Neural cell (in vitro differentiated cells): ENCODE measurements around the gene ERAL1. TPM values are rescaled to one million over a fixed set of nuclear protein-coding genes. Genes with fewer than 3 reads are reported as not detected.

Experiments used
- H2AFZ ChIP-seq: fragments of 200-600, 300-800 bp; sonication (generic), shearing (Covaris generic); 2 replicates; pipeline ENCODE4 v1.6.0; 2014; ENCODE audit warnings: low read depth, mild to moderate bottlenecking, antibody characterized with exemption, low read length, moderate library complexity
- H3F3A ChIP-seq: fragments of 200-600 bp; shearing (Covaris generic); 2 replicates; pipeline ENCODE4 v1.6.1; 2016; ENCODE audit warnings: mild to moderate bottlenecking, moderate library complexity, mixed read lengths, antibody characterized with exemption, low read length; ENCODE audit not compliant: insufficient read depth, poor library complexity, severe bottlenecking
- H3K27ac ChIP-seq: fragments of 200-600, 300-800 bp; sonication (generic), shearing (Covaris generic); 2 replicates; pipeline ENCODE4 v1.5.1; 2014; ENCODE audit warnings: mild to moderate bottlenecking, low read length, moderate library complexity
- H3K27me3 ChIP-seq: fragments of 300-800, 200-600 bp; sonication (generic), shearing (Covaris generic); 2 replicates; pipeline ENCODE4 v1.6.0; 2014; ENCODE audit warnings: mild to moderate bottlenecking, low read depth, low read length, moderate library complexity; ENCODE audit not compliant: insufficient read depth
- H3K36me3 ChIP-seq: fragments of 300-800, 200-600 bp; sonication (generic), shearing (Covaris generic); 2 replicates; pipeline ENCODE4 v1.5.1; 2014; ENCODE audit warnings: mild to moderate bottlenecking, antibody characterized with exemption, low read length, moderate library complexity; ENCODE audit not compliant: insufficient read depth
- H3K4me2 ChIP-seq: fragments of 300-800, 200-600 bp; sonication (generic), shearing (Covaris generic); 2 replicates; pipeline ENCODE4 v1.6.0; 2014; ENCODE audit warnings: mild to moderate bottlenecking, low read length
- H3K4me3 ChIP-seq: fragments of 300-800, 200-600 bp; sonication (generic), shearing (Covaris generic); 2 replicates; pipeline ENCODE4 v1.5.1; 2014; ENCODE audit warnings: mild to moderate bottlenecking, low read length, moderate library complexity
- H3K79me2 ChIP-seq: fragments of 200-600 bp; shearing (Covaris generic); replicated peaks from 2 replicates; pipeline ENCODE4 v1.6.0; 2014; ENCODE audit warnings: mild to moderate bottlenecking, low read length, moderate library complexity; ENCODE audit not compliant: insufficient read depth
- H3K9ac ChIP-seq: fragments of 300-800, 200-600 bp; sonication (generic), shearing (Covaris generic); 2 replicates; pipeline ENCODE4 v1.6.1; 2016; ENCODE audit warnings: mild to moderate bottlenecking, low read length, mixed read lengths
- H3K9me2 ChIP-seq: fragments of 200-600 bp; shearing (Covaris generic); 2 replicates; pipeline ENCODE4 v1.6.1; 2016; ENCODE audit warnings: mild to moderate bottlenecking, low read length, mixed read lengths; ENCODE audit not compliant: insufficient read depth
- H3K9me3 ChIP-seq: fragments of 200-600, 300-800 bp; sonication (generic), shearing (Covaris generic); 2 replicates; pipeline ENCODE4 v1.6.1; 2016; ENCODE audit warnings: mild to moderate bottlenecking, mixed run types, low read length, moderate library complexity, mixed read lengths
- H4K20me1 ChIP-seq: fragments of 200-600 bp; shearing (Covaris generic); 2 replicates; pipeline ENCODE4 v1.6.1; 2016; ENCODE audit warnings: mild to moderate bottlenecking, mixed run types; ENCODE audit not compliant: insufficient read depth
- EP300 ChIP-seq: fragments of 450-650 bp; conservative IDR thresholded peaks from 2 replicates; pipeline ENCODE4 v1.6.1; 2014; ENCODE audit warnings: antibody characterized with exemption, mild to moderate bottlenecking, moderate library complexity; ENCODE audit not compliant: poor library complexity, severe bottlenecking
- EZH2 ChIP-seq: fragments of 200-600, 300-800 bp; shearing (Covaris generic), sonication (generic); IDR thresholded peaks from 2 replicates; pipeline ENCODE4 v1.6.1; 2014; ENCODE audit warnings: antibody characterized with exemption, low read length, borderline replicate concordance, mild to moderate bottlenecking; ENCODE audit not compliant: insufficient read depth, poor library complexity, severe bottlenecking
- MXI1 ChIP-seq: fragments of 450-650 bp; conservative IDR thresholded peaks from 2 replicates; pipeline ENCODE4 v1.6.1; 2014; ENCODE audit warnings: antibody characterized with exemption, mild to moderate bottlenecking; ENCODE audit not compliant: poor library complexity, severe bottlenecking
- POLR2AphosphoS5 ChIP-seq: IDR thresholded peaks from 2 replicates; pipeline ENCODE4 v1.6.1; 2012
- RAD21 ChIP-seq: fragments of 450-650 bp; conservative IDR thresholded peaks from 2 replicates; pipeline ENCODE4 v1.6.1; 2014; ENCODE audit warnings: antibody characterized with exemption, mild to moderate bottlenecking, moderate library complexity
- SMC3 ChIP-seq: fragments of 450-650 bp; conservative IDR thresholded peaks from 2 replicates; pipeline ENCODE4 v1.6.1; 2014; ENCODE audit warnings: antibody characterized with exemption, mild to moderate bottlenecking, moderate library complexity; ENCODE audit not compliant: poor library complexity
- TAF1 ChIP-seq: IDR thresholded peaks from 2 replicates; pipeline ENCODE4 v1.6.1; 2012; ENCODE audit warnings: low read depth
- polyA plus RNA-seq: library from polyadenylated mRNA; depleted of rRNA; stranded (reverse); fragments of >200 nt; gene quantifications from 2 replicates; pipeline ENCODE4 v1.2.3, GENCODE V29; 2014
- TF ChIP-seq, protein P1 (sequence below): IDR thresholded peaks from 2 replicates; pipeline ENCODE4 v1.6.1; 2012; ENCODE audit warnings: borderline replicate concordance
- TF ChIP-seq, protein P2 (sequence below): fragments of 450-650 bp; IDR thresholded peaks from 2 replicates; pipeline ENCODE4 v1.5.1; 2014; ENCODE audit warnings: antibody characterized with exemption, mild to moderate bottlenecking, moderate library complexity; ENCODE audit not compliant: poor library complexity, severe bottlenecking

ERAL1 gene
- polyA plus RNA-seq, 1 donor from 2014 or later: 31.8 TPM

DNA sequence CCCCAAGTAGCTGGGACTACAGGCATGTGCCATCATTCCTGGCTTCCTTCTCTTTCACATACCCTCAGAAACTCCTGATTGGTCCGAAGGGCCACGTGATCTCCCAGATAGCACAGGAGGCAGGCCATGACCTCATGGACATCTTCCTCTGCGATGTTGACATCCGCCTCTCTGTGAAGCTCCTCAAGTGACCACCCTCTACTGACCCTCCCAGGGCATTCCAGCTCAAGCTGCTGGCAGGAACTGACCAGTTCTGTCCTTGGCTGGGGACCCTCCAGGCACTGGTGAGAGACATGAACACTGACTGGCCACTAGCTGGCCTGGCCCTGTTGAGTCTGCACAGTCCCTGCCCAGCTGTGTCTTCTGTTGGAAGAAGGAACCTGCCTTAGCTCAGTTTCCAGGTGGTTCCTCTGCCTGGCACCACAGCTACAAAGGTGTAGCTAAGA is 5.6 kb downstream of the ERAL1 start:
- H4K20me1 ChIP-seq: no peaks in the 10 kb centered on the region
- H3K27ac ChIP-seq: no peak overlapping the region
- peaks cover 4% of the 10 kb centered on the region for H3K79me2 ChIP-seq
- no peak overlapping the region for H2AFZ ChIP-seq
- no peaks in the 10 kb centered on the region for H3K9me3 ChIP-seq
- TF ChIP-seq TAF1 (no peak), SMC3 (no peak), EZH2 (no peak)
- TF ChIP-seq, protein P1, sequence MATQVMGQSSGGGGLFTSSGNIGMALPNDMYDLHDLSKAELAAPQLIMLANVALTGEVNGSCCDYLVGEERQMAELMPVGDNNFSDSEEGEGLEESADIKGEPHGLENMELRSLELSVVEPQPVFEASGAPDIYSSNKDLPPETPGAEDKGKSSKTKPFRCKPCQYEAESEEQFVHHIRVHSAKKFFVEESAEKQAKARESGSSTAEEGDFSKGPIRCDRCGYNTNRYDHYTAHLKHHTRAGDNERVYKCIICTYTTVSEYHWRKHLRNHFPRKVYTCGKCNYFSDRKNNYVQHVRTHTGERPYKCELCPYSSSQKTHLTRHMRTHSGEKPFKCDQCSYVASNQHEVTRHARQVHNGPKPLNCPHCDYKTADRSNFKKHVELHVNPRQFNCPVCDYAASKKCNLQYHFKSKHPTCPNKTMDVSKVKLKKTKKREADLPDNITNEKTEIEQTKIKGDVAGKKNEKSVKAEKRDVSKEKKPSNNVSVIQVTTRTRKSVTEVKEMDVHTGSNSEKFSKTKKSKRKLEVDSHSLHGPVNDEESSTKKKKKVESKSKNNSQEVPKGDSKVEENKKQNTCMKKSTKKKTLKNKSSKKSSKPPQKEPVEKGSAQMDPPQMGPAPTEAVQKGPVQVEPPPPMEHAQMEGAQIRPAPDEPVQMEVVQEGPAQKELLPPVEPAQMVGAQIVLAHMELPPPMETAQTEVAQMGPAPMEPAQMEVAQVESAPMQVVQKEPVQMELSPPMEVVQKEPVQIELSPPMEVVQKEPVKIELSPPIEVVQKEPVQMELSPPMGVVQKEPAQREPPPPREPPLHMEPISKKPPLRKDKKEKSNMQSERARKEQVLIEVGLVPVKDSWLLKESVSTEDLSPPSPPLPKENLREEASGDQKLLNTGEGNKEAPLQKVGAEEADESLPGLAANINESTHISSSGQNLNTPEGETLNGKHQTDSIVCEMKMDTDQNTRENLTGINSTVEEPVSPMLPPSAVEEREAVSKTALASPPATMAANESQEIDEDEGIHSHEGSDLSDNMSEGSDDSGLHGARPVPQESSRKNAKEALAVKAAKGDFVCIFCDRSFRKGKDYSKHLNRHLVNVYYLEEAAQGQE: no peak
- H3K9ac ChIP-seq: no peak overlapping the region
- H3K9me2 ChIP-seq: no peaks in the 10 kb centered on the region
- H3K4me2 ChIP-seq: no peak overlapping the region
- no peaks in the 10 kb centered on the region for H3K36me3 ChIP-seq
- no peaks in the 10 kb centered on the region for H3F3A ChIP-seq
- no peak overlapping the region for H3K4me3 ChIP-seq
- no peaks in the 10 kb centered on the region for H3K27me3 ChIP-seq

DNA sequence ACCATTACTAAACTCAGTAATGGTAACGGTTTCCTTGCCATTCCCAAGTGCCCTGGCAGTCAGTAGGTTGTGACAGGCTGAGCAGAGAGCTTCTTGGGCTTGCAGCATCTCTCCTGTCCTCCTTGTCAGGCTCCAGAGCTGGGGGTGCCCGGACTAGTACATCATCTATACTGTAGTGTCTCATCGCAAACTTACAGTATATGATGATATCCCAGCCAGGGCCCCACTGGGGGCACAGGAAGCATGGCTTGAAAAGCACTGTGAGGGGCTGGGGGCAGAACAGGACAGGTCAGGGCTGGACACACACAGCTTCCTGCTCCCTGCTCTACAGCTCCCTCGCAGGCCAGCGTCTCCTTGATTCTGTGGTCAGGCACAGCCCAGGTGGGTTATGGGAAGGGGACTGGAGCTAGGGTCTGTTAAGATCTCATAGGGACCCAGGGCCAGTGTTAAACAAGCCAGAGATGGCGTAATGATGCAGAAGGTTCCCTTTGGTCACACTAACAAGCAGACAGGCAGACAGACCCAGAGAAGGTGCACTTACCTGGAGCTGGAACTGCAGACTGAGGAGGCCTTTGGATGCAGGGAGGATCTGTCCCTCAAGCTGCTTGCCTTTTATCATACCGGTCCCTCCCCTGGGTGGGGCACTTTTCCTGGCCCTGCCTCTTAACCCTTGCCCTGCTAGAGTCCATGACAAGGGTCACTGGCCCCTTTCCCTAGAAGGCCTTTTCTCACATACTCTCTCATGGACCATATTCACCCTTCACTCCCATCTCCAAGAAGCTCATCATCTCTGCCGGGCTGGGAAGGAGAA is 6.8 kb downstream of the ERAL1 start:
- Histone ChIP-seq H2AFZ (no peak overlapping the region), H3K9me2 (no peaks in the 10 kb centered on the region), H3K27me3 (no peaks in the 10 kb centered on the region), H3K36me3 (no peaks in the 10 kb centered on the region), H4K20me1 (no peaks in the 10 kb centered on the region), H3K27ac (no peak overlapping the region), H3K9ac (no peak overlapping the region), H3K79me2 (no peaks in the 10 kb centered on the region), H3K4me3 (no peak overlapping the region), H3K9me3 (no peaks in the 10 kb centered on the region), H3F3A (no peaks in the 10 kb centered on the region), H3K4me2 (no peak overlapping the region)
- no peak for TF ChIP-seq POLR2AphosphoS5
- TF ChIP-seq EP300: no peak
- TF ChIP-seq RAD21: no peak

DNA sequence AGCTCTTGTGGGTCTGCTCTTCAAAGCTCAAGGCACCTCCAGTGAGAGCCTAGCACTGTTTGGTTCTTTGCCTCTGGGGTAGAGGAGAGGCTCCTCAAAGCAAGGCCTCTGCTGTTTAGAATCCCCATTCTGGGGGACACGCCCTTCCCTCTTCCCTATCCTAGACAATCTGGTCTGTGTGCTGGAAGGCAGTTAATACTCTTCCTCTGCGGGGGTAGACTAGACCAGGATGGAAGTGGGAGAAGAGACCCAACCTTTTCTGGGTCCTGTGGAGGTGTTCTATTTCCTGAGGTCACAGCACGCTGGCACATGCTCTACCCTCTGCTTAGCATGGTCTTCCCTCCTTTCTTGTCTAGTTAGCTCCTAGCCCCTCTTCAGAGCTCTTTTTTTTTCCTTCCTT is 7.7 kb downstream of the ERAL1 start:
- TF ChIP-seq EP300: no peak
- TF ChIP-seq EZH2: no peak
- no peak for TF ChIP-seq MXI1
- TF ChIP-seq, protein P2, sequence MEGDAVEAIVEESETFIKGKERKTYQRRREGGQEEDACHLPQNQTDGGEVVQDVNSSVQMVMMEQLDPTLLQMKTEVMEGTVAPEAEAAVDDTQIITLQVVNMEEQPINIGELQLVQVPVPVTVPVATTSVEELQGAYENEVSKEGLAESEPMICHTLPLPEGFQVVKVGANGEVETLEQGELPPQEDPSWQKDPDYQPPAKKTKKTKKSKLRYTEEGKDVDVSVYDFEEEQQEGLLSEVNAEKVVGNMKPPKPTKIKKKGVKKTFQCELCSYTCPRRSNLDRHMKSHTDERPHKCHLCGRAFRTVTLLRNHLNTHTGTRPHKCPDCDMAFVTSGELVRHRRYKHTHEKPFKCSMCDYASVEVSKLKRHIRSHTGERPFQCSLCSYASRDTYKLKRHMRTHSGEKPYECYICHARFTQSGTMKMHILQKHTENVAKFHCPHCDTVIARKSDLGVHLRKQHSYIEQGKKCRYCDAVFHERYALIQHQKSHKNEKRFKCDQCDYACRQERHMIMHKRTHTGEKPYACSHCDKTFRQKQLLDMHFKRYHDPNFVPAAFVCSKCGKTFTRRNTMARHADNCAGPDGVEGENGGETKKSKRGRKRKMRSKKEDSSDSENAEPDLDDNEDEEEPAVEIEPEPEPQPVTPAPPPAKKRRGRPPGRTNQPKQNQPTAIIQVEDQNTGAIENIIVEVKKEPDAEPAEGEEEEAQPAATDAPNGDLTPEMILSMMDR: no peak
- TF ChIP-seq RAD21: no peak
- TF ChIP-seq POLR2AphosphoS5: no peak
- TF ChIP-seq TAF1: no peak
- no peak for TF ChIP-seq SMC3
- TF ChIP-seq, protein P1: no peak

More for the DNA sequence above, 7.7 kb downstream of the ERAL1 start:
- H4K20me1 ChIP-seq: no peaks in the 10 kb centered on the region
- H3K9ac ChIP-seq: no peak overlapping the region
- H2AFZ ChIP-seq: no peak overlapping the region
- no peaks in the 10 kb centered on the region for H3K9me2 ChIP-seq
- H3K36me3 ChIP-seq: no peaks in the 10 kb centered on the region
- no peak overlapping the region for H3K27ac ChIP-seq
- no peaks in the 10 kb centered on the region for H3K9me3 ChIP-seq
- no peaks in the 10 kb centered on the region for H3F3A ChIP-seq
- no peaks in the 10 kb centered on the region for H3K79me2 ChIP-seq
- no peak overlapping the region for H3K4me2 ChIP-seq
- H3K4me3 ChIP-seq: no peak overlapping the region
- H3K27me3 ChIP-seq: no peaks in the 10 kb centered on the region
